ENCODE results near the gene POU3F3.

- no peak for TF ChIP-seq CTCF (conservative IDR thresholded peaks at IDR 0.05; ENCODE audit: low read length)
- no peak for TF ChIP-seq EZH2phosphoT487 (IDR thresholded peaks at IDR 0.05; ENCODE audit: borderline replicate concordance, low read depth, low read length)
These were observed 49.6 kb upstream of the POU3F3 start for GRCh38 chr2:104804148-104804890.
